HG03159 (cell line): ENCODE data around the gene RBM18.

Source experiments
- ATAC-seq: cut with Tn5 transposase; IDR thresholded peaks from one replicate; pipeline ENCODE4 v1.9.1; 2021; ENCODE audit warnings: mild to moderate bottlenecking, moderate library complexity; ENCODE audit not compliant: unreplicated experiment

The RBM18 gene

DNA sequence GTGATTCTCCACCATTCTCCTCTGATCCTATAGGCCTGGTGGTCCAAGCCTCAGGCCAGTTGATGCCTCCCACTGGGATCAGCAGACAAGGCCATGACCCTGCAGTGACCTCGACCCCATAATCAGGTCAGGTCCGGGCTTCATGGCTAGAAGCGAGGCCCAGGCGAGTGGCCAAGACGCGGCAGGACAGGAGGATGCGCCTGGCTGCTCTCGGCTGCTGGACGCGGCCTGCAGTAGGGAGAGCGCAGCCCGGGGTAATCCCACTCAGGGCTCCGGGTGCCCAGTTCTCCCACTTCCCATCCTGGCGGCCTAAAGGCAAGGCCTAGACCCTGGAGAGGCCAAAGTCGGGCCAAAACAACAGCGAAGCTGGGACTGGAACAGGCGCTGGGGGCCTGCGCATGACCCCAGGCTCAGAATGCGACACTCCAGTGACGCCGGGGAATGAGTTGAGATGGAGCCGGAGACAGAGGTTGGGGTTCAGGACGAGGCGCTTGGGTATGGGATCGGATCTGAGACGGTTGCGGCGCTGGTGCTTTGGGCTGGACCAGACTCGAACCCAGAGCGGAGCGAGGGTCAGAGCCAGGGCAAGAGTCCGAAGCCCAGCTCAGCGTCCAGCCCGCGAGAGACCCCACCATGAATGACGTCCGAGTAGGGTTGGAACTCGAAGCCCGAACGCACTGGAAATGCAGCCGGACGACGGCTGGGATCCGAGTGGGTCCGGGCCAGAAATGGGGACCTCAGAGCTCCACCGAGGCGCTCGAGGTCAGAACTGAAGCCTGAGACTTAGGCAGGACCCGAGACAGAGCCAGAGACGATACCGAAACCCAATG lies 39.1 kb downstream of the RBM18 start:
- no peak for ATAC-seq

DNA sequence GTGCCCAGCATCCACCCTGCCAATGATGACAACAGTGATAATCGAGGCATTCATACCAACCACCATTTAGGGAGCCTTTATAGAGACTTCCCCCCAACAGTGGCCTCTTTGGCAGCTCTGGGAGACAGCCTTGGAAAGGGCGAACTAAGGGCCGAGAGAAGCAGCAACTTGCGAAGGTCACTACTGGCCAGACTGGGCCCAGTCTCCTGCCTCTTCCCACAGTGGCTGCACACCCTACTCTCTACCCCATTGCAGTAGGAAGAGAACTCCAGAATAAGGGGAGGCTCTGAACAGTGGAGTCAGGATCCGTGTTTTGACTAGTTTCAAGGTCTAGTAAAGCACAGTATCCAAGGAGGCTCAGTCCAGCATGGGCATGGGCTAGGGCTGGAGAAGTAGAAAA lies 41.2 kb downstream of the RBM18 start:
- no peak for ATAC-seq

DNA sequence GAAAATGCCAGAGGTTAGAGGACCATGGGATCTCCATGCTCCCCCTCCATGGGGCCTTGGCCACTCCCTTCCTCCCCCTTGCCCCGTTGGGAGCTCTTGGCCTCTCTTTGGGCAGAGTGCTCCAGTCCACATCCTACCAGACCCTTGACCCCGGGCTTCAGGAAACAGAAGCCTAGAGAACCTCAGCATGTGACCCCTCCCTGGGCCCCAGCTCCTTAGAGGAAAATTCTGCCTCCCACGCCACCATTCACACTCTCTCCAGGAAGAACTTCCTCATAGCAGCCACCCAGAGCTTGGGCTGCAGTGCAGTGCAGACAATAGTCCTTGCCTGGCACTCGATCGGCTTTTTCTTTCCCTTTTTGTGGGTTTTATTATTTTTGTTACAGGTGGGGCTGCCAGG lies 41.8 kb downstream of the RBM18 start:
- no peak for ATAC-seq

DNA sequence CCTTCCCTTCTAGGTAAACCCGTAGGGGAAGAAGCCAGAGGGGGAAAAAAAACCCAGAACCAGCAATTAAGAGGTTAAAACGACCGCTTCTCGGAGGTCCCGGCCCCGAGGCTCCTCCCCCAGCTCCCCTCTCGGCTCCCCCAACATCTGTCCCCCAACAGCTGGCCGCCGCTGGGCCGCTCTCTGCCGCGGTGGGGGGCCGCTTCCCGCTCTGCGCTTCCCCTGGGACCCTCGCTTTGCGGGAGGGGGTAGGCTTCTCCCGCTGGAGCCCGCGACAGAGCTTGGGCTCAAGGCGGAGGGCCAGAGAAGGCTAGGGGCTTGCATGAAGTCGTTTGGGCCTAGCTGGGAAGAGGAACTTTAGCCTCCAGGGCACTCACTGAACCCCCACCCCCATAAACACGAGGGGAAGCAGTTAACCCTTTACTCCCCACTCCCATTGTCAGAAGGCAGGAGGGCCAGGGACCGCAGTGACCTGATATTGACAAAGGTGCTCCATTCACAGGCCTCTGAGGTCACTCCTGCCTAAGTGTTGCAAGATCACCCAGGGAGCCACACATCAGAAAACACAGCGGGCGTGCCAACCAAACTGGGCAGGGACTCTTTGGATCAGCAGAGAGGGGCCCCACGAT lies 43.3 kb downstream of the RBM18 start:
- ATAC-seq, result no peak

DNA sequence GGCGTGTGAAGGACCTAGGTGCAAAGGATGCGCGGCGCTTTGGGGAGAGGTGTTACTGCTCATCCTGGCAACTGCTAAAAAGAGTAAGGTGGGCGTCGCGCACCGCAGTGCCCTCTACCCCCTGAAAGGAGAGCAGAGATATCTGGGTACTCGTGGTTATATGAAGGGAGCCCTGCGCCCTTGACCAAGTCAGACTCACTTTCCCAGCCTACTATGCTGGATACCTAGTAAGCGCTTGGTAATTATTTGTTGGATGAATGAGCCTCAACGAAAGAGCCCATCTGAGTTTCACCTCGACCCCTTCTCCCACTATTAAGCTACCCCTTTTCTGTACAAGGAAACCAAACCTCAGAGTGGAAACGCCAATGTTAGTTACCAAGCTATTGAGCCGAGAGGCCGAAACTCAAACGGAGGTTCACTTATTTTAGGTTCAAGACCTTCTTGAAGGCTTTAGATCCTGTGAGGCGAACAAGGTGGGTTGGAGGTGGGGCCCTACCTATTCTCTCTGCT lies 43.9 kb downstream of the RBM18 start:
- no peak for ATAC-seq

DNA sequence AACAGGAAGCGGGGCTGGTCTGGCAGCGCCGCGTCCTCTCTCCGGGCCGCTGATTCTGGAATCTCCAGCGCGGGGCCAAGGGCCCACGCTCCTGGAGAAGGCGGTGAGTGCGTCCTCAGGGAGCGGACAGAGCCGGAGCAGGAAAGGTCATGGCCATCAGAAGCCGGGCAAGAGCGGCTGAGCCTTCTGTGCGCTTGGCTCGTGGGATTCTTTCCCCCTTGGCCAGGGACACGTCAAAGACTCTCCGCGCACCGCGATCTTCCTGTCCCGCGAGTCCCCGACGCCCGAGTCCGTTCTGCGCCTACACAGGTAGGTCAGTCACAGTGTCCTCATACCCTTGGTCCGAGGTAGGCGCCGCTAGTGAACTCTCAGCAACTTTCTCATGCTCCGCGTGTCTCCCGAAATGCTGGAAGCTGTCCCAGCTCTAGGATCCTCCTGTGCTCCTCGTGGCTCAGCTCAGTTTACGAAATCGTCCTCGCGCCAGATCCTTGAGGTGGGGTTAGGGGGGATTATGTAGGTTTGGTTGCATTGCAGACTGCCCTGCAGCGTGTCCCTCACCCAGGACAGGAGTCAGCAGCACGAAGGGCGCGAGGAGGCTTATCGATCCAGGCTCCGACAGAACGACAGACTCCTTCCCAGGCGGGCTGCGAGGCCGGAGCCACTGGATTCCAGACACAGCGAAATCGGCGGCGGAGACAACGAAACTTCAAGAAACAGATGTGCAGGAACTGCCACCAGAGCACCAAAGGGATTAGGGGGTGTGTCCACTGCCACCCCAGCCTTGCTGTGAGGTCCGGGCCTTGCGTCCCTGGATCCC lies 44.6 kb downstream of the RBM18 start:
- no peak for ATAC-seq

DNA sequence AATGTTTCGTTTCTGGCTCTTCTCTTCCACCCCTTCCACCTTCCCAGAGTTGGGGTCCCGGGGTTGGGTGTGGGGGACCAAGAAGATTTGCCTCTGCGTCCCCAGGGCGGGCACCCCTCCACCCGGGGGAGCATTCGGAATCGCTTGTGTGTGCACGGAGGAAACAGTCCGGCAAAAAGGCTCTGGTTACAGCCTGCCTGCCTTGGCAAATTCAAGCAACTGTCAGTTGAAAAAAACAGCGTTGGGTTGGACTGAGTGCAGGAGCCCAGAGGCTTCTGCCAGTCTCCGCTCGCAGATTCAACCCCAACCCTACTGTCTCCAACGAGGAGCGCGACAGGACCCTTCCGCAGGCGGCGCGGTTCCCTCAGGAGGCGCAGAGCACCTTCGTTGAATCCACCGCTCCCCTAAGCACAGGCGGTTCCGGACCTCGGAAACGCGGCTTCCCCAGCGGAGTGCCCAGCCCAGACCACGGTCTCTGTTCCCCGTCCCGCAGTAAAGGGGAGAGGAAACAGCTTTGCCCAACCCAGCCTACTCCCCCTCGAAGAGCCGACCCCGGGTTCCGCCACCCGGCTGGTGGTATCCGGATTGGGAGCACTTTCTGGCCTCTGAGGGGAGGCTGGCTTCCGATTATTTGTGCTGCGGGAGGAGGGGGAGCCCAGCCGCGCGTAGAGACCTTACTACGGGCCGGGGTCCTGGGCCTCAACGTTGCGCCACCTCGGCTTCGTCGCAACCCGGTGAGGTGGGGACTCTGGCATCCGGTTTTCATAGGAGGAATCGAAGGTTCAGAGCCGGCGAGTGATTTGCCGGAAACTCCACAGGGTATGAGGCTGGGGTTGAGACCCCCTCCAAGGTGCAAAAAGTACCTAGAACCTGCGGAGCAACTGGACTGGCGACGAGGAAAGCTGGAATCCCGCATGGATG lies 45.4 kb downstream of the RBM18 start:
- ATAC-seq, result no peak

DNA sequence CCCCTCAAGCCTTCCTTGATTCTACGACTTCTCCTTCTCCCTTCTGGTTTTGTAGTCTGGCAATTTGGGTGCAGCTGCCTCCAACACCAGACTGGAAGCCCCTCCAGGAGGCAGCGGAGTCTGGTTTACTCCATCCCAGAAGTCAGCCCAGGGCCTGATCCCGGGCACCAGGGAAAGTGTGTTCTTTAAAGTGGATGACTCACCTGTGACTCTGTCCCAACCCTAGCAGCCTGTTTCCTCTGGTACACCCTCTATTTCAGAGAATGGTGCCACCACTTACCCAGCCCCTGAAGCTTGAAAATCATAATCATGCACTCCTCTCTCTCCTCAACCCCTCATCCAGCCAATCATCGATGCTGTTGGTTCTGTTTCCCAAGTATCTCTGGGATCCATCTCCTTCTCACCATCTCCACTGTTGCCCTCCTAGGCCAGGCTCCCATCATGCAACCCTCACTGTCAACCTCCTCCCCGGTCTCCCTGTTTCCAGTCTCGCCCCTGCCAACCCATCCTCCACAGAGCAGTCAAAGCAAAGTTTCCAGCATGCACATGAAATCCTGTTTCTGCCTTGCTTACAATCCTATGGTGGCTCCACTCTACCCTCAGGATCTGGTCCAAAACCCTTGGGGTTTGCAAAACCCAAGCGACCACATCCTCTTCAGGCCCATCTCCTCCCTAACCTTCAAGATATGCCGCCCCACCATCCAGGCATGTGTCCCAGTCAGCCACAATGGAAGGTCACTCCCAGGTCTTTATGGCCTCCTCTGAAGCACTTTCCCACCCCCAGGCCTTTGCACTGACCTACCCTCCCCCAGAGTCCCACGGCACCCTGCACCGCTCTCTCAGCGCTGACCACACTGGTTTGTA lies 46.3 kb downstream of the RBM18 start:
- ATAC-seq, result no peak

DNA sequence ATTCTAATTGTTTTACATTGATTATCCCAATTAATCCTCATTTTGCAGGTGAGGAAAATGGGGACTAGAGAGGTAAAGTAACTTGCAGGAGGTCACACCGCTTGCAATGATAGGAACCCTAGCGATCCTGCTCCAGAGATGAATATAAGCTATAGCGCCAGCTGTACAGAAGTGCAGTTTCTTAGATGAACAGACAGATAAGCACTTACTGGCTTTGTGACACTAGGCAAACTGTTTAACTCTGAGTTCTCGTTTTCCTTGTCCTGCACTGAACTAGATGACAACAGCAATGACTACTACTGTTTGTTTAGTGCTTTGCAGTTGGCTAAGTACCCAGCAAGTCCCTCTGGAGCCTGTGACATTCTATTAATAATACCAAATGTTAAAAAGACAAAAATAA lies 47.0 kb downstream of the RBM18 start:
- ATAC-seq, result no peak

DNA sequence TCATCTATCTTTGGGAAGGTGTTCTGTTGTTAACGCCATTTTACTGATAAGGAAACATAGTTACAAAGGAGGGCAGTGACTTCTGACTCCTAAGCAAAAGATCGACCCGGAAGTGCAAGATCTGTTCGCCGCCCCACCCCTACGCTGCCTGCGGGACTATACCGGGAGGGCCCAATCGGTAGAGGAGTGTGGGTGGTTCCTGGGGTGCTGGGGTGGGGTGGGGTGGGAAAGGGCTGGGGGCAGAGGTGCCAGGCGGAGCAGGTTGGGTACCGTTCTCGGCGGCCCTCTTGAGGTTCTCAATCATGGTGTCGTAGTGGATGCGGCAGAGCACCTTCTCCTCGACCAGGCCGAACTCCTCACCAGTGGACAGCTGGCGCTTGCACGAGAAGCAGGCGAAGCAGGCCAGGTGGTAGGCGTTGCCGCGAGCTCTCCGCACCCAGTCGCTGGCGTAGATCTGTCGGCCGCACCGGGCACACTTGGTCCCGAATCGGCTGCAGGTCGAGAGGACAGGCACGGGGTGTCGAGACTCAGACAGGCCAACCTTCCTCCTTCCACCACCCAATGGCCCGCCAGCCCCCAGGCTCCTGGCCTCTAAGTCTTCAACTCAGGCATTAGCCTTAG lies 47.7 kb downstream of the RBM18 start:
- ATAC-seq, result no peak

DNA sequence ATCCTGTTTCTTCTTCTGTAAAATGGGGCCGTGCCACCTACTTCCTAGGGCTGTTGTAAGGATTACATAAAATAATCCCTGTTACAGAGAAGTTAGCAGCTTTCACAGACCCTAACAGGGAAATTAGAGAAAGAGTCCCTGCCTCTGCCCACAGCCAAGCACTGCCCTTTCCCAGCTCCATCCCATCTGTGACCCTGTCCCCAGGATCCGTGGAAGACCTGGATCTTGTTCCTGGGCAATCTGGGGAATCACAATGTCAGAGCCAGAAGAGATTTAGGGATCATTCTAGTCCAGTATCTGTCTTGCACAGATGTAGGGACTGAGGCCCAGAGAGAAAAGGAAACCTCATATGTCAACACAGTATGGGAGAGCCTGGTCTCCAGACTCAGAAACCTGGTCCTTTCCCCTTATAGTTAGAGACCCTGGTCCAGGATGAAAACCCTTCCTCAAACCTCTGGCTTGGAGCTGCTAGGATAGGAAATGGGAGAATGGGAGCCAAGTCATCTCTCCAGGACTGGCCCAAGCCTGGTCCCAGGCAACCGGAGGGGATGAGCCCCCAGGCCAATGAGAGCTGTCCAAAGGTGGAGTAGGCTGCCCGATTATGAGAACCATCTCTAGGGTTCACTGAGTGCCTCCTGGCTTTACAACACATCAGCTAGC lies 48.4 kb downstream of the RBM18 start:
- ATAC-seq, result no peak

DNA sequence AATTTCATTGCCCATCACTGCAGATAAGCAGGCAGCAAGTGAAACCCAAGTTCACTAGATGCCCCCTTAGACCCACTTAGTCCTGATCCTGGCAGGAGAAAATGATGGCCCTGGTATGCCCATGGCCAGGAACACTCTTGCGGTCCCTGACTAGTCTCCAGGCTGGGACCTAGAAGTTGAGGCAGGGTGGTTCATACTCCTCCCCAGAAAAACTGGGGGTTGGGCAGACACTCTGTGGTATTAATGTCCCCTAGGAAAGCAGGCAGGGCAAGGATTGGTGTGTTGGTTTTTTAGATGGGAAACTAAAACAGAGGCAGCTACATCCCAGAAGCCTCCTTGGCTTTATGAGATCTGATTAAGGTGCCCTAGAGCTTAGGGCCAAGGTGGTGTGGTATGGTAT lies 49.0 kb downstream of the RBM18 start:
- ATAC-seq, result no peak

DNA sequence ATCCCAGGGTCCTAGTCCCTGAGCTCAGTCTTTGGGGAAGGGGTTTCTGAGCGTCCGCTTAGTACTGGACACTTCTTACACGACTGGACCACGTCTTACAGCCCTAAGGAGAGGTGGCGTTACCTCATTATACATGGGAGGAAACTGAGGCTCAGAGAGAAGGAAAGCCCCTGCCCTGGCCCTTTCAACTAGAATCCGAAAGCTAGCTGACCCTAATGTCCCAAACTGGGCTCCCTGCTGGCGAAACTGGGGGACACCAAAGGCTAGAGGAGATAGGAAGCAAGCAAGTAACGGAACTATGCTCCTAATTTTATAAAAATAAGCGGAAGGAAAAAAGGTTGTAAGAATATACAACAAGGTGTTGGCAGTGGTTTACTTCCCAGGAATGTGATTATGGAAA lies 50.1 kb downstream of the RBM18 start:
- ATAC-seq, result no peak

DNA sequence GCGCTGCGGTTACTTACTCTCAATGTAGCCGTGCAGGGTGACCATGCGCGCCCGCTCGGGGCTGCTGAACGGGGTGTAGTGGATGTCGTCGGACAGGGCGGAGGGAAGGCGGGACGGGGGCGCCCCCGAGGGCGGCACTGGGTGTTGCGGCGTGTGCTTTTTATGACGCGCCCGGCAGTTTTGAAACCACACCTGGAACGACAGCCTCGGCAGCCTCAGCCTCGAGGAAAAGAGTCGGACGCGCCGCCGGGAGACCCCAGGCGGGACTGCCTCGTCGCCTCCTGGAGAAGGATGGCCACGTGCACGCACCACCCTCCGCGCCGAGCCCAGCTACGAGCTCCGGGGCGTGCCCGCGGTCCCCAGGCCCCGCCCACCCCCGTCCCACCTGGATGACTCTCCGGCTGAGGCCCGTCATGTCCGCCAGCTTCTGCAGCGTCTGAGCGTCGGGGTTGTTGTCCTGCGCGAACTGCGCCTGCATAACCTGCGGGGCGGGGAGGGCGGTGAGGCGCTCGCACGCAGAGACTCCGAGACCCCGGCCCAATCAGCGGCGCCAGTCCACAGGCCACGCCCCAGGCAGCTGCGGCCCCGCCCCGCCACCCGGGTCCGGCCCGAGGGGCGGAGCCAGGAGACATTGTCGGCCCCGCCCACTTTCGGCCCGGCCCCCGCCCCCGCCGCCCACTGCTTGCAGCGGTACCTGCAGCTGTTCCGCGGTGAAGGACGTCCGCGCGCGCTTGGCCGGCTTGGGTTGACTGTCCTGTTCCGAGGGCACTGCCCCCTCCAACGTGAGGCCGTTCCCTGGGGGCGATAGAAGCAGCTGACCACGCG lies 50.8 kb downstream of the RBM18 start:
- ATAC-seq, result no peak

DNA sequence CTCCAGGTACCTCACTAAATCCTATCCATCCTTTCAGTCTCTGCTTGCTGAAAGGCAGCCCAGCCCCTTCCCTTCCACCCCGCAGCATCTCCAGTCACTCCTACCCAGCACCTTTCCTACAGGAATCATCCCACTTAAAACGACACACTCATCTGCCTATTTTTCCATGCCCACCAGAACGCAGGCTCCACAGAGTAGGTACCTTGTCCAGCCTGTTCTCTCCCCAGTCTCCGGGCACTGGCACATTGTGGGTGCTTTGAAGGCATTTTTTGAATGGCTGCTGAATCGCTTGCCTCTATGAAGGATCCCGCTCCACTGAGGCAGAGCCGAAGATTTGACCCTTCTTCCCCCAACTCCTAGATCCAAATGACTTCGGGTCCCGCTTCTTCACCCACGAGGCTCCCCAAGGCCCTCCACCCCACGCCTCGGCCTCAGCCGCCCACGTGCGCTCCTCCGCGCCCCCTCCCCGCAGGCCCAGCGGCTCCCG lies 51.5 kb downstream of the RBM18 start:
- no peak for ATAC-seq

DNA sequence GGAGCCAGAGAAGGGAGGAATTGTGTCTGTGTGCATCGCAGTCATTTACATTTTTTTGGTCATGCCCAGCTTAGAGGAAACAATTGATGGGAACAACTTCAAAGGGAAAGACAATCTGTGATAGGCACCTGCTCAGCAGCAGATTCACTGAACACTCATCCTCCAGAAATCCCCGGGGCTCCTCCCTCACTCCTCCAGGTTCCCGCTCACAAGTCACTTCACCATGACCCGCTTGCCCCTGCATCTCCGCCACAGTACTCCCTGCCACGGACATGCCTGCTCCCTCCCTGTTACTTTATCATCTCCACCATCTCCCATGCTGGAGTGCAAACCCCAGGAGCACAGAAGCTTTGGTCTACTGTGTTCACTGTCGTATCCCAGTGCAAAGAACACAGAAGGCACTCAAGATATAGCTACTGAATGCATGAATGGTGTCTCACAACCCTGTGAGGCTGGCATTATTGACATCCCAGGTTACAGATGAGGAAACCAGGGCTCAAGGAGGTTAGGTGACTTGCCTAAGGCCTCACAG lies 52.1 kb downstream of the RBM18 start:
- no peak for ATAC-seq

DNA sequence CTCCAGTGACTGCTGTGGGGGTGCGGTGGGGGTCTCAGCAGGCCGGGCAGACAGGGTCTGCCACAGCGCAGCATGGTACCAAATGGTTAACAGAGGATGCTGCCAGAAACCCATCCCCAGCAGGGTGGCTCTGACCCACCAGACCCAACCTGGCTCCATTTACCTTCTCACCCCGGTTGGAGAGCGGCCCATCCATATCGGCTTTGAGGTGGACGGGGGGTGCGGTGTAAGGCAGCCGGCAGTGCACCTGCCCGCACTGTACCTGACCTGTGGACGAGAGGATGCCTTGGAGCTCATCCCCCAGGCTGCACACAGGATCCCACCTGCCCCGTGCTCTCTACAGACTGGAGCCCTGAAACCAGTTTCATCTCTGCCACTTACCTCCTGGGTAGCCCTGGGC lies 55.2 kb downstream of the RBM18 start:
- no peak for ATAC-seq
